GM21447 (cell line): ENCODE data around the gene ZBTB45.
"Not testable (repeated sequence)": the region's sequence is repeated elsewhere in the genome, so short reads cannot be mapped to it uniquely, and the experiment has no call there.

Source experiments
- ATAC-seq: cut with Tn5 transposase; IDR thresholded peaks from one replicate; pipeline ENCODE4 v1.9.1; 2021; ENCODE audit not compliant: unreplicated experiment

Gene ZBTB45

DNA sequence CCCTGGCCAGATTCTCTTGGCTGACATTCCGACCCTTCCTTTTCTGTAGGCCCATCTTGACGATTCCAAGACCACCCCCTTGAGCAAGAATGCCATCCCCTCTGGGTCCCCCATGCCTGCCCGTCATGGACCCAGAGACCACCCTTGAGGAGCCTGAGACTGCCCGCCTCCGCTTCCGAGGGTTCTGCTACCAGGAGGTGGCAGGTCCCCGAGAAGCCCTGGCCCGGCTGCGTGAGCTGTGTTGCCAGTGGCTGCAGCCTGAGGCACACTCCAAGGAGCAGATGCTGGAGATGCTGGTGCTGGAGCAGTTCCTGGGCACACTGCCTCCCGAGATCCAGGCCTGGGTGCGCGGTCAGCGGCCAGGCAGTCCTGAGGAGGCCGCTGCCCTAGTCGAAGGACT, 42.5 kb downstream of the ZBTB45 start:
- no peak for ATAC-seq

- no peak for ATAC-seq
Measured at GRCh38 chr19:58476498-58477015, 43.1 kb downstream of the ZBTB45 start.

GRCh38 chr19:58475714-58476497, 43.7 kb downstream of the ZBTB45 start, which contains the start of gene ZNF446:
Gene ZNF446, plus strand, starts transcription at chr19:58476352. Its CDS starts 867 bp downstream, at chr19:58477219.
- ATAC-seq, result peak; percentile 85

DNA sequence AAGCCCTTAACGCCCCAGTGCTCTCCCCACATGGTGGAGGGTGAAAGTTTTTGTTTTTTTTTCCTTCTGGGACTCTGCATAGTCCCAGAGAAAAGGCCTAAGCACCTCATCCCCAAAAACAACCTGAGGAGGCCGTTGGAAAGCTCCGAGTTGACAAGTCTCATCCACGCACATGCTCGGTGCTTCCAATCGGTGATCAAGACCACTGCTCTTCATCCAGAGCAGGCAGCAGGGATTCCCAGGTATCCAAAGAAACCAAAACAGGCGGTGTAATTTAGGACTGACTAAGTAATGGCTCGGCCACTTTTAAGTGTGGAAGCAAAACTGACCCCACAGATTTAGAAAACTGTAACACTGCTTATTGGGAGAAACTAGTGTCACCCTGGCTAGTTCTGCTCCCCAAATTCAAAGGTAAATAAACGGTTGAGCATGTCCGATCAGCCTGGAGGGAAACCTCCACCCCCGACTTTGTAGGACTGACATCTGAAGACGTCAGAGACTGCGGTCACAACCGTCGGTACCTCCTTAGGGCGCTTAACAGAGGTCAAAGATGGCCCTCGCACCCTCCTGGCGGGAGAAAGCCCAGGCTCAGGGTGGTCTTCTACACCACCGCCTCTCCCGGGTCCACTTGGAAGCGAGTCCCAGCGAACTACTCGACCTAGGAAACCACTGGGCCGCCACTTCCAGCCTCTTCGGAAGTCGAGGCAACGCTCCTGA, 44.5 kb downstream of the ZBTB45 start:
- peak; percentile 4 for ATAC-seq

DNA sequence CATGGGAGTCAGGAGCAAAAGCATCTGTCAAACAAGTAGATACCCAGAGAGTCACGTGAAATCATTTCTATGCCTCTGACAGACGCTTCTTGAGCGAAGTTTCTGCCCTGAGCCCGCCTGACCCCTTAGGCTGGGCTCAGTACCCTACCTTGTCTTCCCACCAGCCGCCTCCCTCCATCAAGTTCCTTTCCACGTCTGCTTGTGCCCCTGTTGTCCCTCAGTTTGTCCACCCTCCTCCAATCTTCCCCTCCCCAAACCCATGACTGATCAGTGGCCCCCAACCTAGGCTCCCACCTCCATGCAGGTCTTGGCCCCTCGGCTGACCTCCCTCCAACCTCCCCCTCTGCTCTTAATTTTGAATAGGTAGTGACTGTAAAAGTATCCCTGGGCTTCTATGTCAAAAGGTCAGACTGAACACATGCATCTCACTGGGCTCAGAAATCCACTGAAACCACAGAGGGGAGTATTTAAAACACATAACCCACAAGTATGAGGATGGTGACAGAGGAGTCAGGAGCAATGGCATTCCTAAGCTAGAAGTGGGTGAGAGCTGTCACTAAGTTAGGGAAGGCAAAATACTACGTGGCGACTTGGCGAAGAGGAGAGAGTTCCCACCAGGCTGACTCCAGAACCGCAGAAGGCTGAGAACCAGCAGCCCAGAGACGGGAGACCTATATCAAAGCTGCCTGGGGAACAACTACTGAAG, 45.2 kb downstream of the ZBTB45 start:
- no peak for ATAC-seq

DNA sequence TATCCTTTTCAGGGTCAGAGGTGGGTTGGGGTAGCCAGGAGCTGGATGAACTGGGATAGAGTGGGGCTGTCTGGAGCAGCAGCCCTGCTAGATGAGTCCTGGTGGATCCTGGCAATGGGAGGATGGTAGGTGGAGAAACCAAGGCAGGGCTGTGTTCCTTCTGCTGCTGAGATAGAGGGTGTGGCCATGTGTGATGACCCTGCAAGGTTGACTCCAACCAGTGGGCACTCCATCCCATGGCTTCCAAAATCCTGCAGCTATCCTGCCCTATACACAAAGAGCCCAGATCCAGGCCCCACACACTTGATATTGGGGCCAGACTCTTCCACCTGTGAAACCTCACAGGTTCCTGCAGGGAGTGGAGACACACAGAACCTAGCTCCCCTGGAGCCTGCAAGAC, 45.8 kb downstream of the ZBTB45 start:
- no peak for ATAC-seq

DNA sequence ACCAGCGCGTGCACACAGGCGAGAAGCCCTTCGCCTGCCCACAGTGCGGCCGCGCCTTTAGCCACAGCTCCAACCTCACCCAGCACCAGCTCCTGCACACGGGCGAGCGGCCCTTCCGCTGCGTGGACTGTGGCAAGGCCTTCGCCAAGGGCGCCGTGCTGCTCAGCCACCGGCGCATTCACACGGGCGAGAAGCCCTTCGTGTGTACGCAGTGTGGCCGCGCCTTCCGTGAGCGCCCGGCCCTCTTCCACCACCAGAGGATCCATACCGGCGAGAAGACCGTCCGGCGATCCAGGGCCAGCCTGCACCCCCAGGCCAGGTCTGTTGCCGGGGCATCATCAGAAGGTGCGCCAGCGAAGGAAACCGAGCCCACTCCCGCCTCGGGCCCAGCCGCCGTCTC, 47.9 kb downstream of the ZBTB45 start:
- ATAC-seq, result no peak

DNA sequence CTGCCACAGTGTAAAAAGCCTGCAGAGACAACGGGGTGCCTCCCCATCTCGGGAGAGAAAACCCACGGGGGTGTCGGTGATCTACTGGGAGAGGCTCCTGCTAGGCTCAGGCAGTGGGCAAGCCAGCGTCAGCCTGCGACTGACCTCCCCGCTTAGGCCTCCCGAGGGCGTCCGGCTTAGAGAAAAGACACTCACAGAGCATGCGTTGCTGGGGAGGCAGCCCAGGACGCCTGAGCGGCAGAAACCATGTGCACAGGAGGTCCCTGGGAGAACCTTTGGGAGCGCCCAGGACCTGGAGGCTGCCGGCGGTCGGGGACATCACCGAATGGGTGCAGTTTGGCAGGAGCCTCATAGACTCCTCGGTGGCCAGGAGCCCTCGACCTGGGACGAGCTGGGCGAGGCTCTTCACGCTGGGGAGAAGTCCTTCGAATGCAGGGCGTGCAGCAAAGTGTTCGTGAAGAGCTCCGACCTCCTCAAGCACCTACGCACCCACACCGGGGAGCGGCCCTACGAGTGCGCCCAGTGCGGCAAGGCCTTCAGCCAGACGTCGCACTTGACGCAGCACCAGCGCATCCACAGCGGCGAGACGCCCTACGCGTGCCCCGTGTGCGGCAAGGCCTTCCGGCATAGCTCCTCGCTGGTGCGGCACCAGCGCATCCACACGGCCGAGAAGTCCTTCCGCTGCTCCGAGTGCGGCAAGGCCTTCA, 48.6 kb downstream of the ZBTB45 start:
- ATAC-seq, result not testable (repeated sequence)

DNA sequence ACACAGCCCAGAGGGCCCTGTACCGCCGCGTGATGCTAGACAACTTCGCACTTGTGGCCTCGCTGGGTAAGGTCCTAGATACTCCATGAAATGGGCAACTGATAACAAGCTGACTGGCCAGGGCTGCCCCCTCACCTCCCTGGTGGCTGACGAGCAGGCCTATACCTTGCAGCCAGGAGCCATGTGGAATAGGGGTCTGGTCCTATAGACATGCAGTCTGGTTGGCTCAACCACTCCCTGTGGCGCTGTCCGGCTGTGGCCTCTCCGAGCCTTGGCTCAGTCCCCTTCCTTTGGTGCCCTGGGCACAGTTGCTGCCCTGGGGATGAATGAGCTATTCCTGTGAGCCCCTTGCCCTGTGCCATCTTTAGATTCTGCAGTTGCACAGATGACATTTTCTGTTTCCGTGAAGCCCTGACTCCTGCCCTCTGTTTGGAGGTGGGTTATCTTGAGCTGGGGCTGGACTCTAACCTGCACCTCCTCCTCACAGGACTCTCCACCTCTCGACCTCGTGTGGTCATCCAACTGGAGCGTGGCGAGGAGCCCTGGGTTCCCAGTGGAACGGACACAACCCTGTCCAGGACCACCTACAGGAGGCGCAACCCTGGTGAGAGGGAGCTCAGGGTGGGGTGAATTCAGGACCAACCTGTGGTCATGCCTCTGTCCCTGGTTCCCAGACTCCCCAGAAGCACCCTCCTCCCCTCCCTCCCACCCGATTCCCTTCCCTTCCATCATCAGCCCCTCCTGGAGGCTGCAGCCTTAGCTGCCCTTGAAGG, 50.2 kb downstream of the ZBTB45 start:
- no peak for ATAC-seq

DNA sequence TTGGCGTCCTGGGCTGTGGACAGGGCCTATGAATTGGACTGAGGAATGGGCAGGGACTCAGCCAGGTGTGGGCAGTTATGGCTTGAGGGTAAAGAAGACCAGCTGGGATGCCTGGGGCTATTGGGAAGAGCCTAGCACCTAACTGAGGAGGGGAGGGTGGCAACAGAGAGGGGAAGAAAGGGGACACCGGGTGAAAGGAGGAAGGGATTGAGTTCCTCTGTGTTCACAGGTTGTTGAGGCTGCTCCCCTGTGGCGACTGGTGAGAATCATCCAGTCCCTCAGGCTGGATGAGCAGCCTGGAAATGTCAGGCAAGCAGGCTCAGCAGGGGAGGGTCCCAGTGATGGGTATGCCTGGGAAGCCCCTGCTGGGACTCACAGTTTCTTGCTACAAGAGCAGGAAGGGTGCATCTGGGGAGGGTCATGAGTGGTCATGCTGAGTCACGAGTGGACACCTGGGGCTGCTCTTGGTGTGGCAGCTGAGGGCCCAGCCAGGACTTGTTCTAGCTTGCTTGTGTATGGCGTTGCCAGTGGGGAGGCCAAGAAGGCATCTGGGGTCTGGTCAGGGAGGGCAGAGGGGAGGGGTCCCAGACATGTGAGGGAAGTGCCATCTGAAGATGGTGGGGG, 51.3 kb downstream of the ZBTB45 start:
- ATAC-seq, result no peak

DNA sequence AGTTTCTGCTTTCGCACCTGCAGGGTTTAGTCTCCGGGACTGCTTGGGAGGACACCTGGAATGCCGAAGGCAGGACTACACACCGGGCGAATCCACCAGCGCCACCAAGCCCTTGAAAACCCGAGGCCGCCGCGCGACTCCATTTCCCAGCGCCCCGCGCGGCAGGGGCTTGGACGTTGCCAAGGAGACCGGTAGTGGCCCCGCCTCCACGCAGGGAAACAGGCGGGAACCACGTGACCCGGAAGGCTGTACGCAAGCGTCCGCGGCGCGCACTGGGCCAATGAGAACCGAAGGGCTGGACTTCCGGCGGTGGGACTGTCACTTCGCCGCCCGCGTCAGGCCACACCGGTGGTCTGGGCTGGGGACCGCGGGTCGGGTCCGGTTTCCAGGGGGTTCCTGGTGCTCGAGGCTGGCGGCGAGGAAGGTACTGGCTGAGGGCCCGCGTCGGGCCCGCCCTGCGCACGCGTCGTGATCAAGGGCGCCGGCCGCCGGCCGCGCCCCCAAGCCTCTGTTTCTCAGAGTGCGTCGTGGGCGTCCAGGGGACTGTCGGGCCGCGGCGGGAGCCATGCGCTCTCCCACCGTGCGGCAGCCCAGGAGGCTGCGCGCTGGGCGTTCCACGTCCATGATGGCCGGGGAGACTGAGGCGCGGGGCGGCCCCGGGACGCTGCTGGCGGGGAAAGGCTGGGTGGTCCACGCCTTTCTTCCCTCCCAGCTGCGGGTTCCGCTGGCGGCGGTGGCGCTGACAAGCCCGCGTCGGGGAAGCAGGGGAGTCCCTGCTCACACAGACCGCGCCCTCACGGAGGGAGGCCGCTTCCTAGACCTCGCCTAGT, 52.6 kb downstream of the ZBTB45 start, which contains the start of gene ZNF324:
Gene ZNF324 (plus strand): TSS at position 321 of the 830 bp plus-strand sequence. CDS start 2,106 bp downstream, outside the sequence.
- peak; percentile 88 for ATAC-seq

DNA sequence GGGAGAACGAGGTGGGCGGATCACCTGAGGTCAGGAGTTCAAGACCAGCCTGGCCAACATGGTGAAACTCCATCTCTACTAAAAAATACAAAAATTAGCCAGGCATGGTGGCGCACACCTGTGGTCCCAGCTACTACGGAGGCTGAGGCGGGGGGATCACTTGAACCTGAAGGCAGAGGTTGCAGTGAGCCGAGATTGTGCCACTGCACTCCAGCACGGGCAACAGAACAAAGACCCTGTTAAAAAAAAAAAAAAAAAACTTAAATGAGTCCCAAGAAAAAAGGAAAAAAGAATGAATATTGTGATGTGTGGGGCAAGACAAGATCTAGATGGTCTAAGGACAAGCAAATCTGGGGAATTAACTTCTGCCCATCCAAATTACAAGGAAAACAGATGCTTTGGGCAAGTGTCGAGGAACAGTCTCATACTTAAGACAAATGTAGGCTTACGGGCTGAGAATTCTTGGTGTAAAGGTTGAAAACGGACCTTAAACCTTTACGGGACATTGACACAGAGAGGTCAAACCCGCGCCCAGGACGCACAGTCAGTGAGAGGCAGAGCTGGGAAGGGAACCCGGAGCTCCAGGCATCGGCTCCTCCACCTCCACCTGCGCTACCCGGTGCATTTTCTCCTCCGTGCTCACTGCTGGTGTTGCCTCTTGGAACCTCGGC, 53.4 kb downstream of the ZBTB45 start:
- ATAC-seq, result no peak
